B cell (primary cell): Measurements from ENCODE around the gene MESP1.

Experiments
- CTCF ChIP-seq: fragments of 200-600 bp; IDR thresholded peaks from one replicate; pipeline ENCODE4 v1.8.0; 2022; ENCODE audit warnings: antibody characterized with exemption, mild to moderate bottlenecking
- EZH2 ChIP-seq: IDR thresholded peaks from 2 replicates; pipeline ENCODE4 v1.6.1; 2012; ENCODE audit warnings: borderline replicate concordance, low read depth, mild to moderate bottlenecking, moderate library complexity, low read length; ENCODE audit not compliant: insufficient read depth, poor library complexity, severe bottlenecking

- TF ChIP-seq CTCF (no peak), EZH2 (no peak)
Measured at GRCh38 chr15:89790661-89791060, 39.6 kb upstream of the MESP1 start.
